Esophagus muscularis mucosa (tissue), 4 donors: ENCODE measurements around the gene CCHCR1.

Experiments used
- CTCF ChIP-seq, 3 experiments: fragments of 200-600 bp in 2 of 3; fragments of 450-650 bp in 1 of 3; sonication (generic) in 2 of 3; IDR thresholded peaks; one replicate each; pipeline ENCODE4 v1.5.1; 2017 to 2019; ENCODE audit warnings: antibody characterized with exemption in 3 of 3, mild to moderate bottlenecking in 2 of 3, moderate library complexity in 1 of 3
- EP300 ChIP-seq: sonication (generic); formaldehyde crosslinking; IDR thresholded peaks from one replicate; pipeline ENCODE4 v1.6.1; 2017; ENCODE audit warnings: antibody characterized with exemption
- POLR2A ChIP-seq: fragments of 450-650 bp; IDR thresholded peaks from one replicate; pipeline ENCODE4 v1.6.1; 2017; ENCODE audit warnings: antibody characterized with exemption, moderate library complexity, mild to moderate bottlenecking, low read depth
- POLR2AphosphoS5 ChIP-seq, 2 donors: sonication (generic); formaldehyde crosslinking; IDR thresholded peaks; one replicate each; pipeline ENCODE4 v1.6.1; 2017; ENCODE audit warnings: antibody characterized with exemption in 2 of 2

GRCh38 chr6:31118178-31118577, 39.4 kb downstream of the CCHCR1 start:
- TF ChIP-seq CTCF (IDR thresholded peaks at IDR 0.05) (no peak), POLR2A (no peak), EP300 (no peak), POLR2AphosphoS5 (IDR thresholded peaks at IDR 0.05) (no peak)
